ENCODE measurements around the gene FPR3.

FPR3 gene

GRCh38 chr19:51781999-51782398 is 13.0 kb upstream of the FPR3 start:
- TF ChIP-seq CTCF (IDR thresholded peaks at IDR 0.05; ENCODE audit: low read depth, low read length, missing control alignments): no peak
- no peak overlapping the region for H3K4me3 ChIP-seq (replicated peaks; ENCODE audit: low read depth, low read length)
- DNase-seq (ENCODE audit: extremely low read depth, low read depth): no peak

GRCh38 chr19:51783372-51783771 is 11.6 kb upstream of the FPR3 start:
- DNase-seq (ENCODE audit: extremely low read depth, low read depth): no peak
- TF ChIP-seq CTCF (IDR thresholded peaks at IDR 0.05; ENCODE audit: low read depth, low read length, missing control alignments): no peak
- H3K4me3 ChIP-seq (replicated peaks; ENCODE audit: low read depth, low read length): no peak overlapping the region

- TF ChIP-seq CTCF (IDR thresholded peaks at IDR 0.05; ENCODE audit: low read depth, low read length, missing control alignments): no peak
- DNase-seq (ENCODE audit: extremely low read depth, low read depth): no peak
- H3K4me3 ChIP-seq (replicated peaks; ENCODE audit: low read depth, low read length): no peak overlapping the region
These were observed 10.7 kb upstream of the FPR3 start for GRCh38 chr19:51784109-51784785.

- no peak for TF ChIP-seq CTCF (IDR thresholded peaks at IDR 0.05; ENCODE audit: low read depth, low read length, missing control alignments)
- DNase-seq (ENCODE audit: extremely low read depth, low read depth): no peak
- no peak overlapping the region for H3K4me3 ChIP-seq (replicated peaks; ENCODE audit: low read depth, low read length)
These were observed 9.9 kb upstream of the FPR3 start for GRCh38 chr19:51784922-51785690.

- no peak for TF ChIP-seq CTCF (IDR thresholded peaks at IDR 0.05; ENCODE audit: low read depth, low read length, missing control alignments)
- DNase-seq (ENCODE audit: extremely low read depth, low read depth): no peak
- H3K4me3 ChIP-seq (replicated peaks; ENCODE audit: low read depth, low read length): no peak overlapping the region
These were observed 8.1 kb upstream of the FPR3 start for GRCh38 chr19:51786646-51787494.

GRCh38 chr19:51788029-51788428 is 6.9 kb upstream of the FPR3 start:
- TF ChIP-seq CTCF (IDR thresholded peaks at IDR 0.05; ENCODE audit: low read depth, low read length, missing control alignments): no peak
- no peak overlapping the region for H3K4me3 ChIP-seq (replicated peaks; ENCODE audit: low read depth, low read length)
- no peak for DNase-seq (ENCODE audit: extremely low read depth, low read depth)

All from HFF-Myc (cell line).